K562 (cell line): ENCODE measurements around the gene ARSD. TPM values are rescaled to one million over a fixed set of nuclear protein-coding genes. Genes with fewer than 3 reads are reported as not detected.
"Not testable (repeated sequence)": the region's sequence is repeated elsewhere in the genome, so short reads cannot be mapped to it uniquely, and the experiment has no call there.

Source experiments
- ATAC-seq: fragments of 200-7000 bp; cut with Tn5 transposase; 3 replicates; pipeline ENCODE4 v1.9.1; 2020; ENCODE audit warnings: moderate library complexity
- BruUV-seq: library from RNA; stranded (reverse); fragments of 400-500 nt; replicated peaks from 2 replicates; lab custom pipeline; 2021; lab: Mats Ljungman, UMichigan
- CTCF ChIA-PET: fragments of 300-600 bp; formaldehyde crosslinking; extraction: SDS; loops from one replicate; lab custom pipeline; 2021; ENCODE audit warnings: low intra/inter-chr PET ratio; lab: Yijun Ruan, JAX
- POLR2A ChIA-PET: fragments of 300-600, 350-650 bp; sonication (Branson Sonifier 250); formaldehyde crosslinking; extraction: SDS; loops from one replicate; lab custom pipeline; 2021; ENCODE audit warnings: antibody characterized with exemption, inconsistent platforms; lab: Yijun Ruan, JAX
- DNase-seq, 4 experiments: peaks; one replicate each; pipeline versions ENCODE4 v3.0.0 to v3.0.0-alpha.2; 2011 to 2018; ENCODE audit warnings: low spot score in 3 of 4, mixed read lengths in 3 of 4; ENCODE audit errors: extremely low read depth in 1 of 4
- FAIRE-seq: peaks from 2 replicates; lab custom pipeline; 2011; peaks lifted over from hg19 to GRCh38; lab: Jason Lieb, UNC
- H2AFZ ChIP-seq: 2 replicates; pipeline ENCODE4 v1.6.0; 2011; ENCODE audit warnings: low read depth, low read length, control low read depth, inconsistent platforms
- H3K27ac ChIP-seq: fragments of 200-600 bp; 3 replicates; pipeline ENCODE4 v1.8.0; 2011; ENCODE audit warnings: low read depth, mild to moderate bottlenecking, control low read depth, inconsistent platforms, low read length, moderate library complexity, mixed read lengths; ENCODE audit errors: extremely low read depth
- H3K27me3 ChIP-seq, 2 experiments: fragments of 300-600 bp in 1 of 2; 2 replicates in 1 of 2; 3 replicates in 1 of 2; pipeline versions ENCODE4 v1.6.0 to v1.8.0; 2011; ENCODE audit warnings: inconsistent platforms in 2 of 2, low read length in 2 of 2, mild to moderate bottlenecking in 1 of 2, mixed read lengths in 1 of 2, moderate library complexity in 1 of 2; ENCODE audit not compliant: control insufficient read depth in 2 of 2, insufficient read depth in 2 of 2
- H3K36me3 ChIP-seq: fragments of 300-600 bp; 3 replicates; pipeline ENCODE4 v1.8.0; 2011; ENCODE audit warnings: mild to moderate bottlenecking, low read length, inconsistent platforms; ENCODE audit not compliant: control insufficient read depth, insufficient read depth
- H3K4me1 ChIP-seq, 2 experiments: fragments of 200-600 bp in 1 of 2; replicated peaks in 1 of 2; 2 replicates in 1 of 2; 3 replicates in 1 of 2; pipeline versions ENCODE4 v1.5.1 to v1.8.0; 2011; ENCODE audit warnings: inconsistent platforms in 2 of 2, low read length in 2 of 2, mild to moderate bottlenecking in 1 of 2, mixed read lengths in 1 of 2, moderate library complexity in 1 of 2; ENCODE audit not compliant: control insufficient read depth in 2 of 2, insufficient read depth in 2 of 2
- H3K4me2 ChIP-seq: 2 replicates; pipeline ENCODE4 v1.6.1; 2011; ENCODE audit warnings: low read length, control low read depth, inconsistent platforms, mixed read lengths; ENCODE audit not compliant: insufficient read depth
- H3K4me3 ChIP-seq: fragments of 200-600 bp; sonication (generic), shearing (Covaris generic); 2 replicates; pipeline ENCODE4 v1.5.1; 2016; ENCODE audit warnings: control low read depth, inconsistent platforms
- H3K79me2 ChIP-seq: fragments of 200-600 bp; 3 replicates; pipeline ENCODE4 v1.8.0; 2011; ENCODE audit warnings: low read length, inconsistent platforms; ENCODE audit not compliant: control insufficient read depth, insufficient read depth
- H3K9ac ChIP-seq, 2 experiments: 2 replicates each; pipeline versions ENCODE4 v1.6.0 to v1.6.1; 2011; ENCODE audit warnings: low read depth in 2 of 2, low read length in 2 of 2, control low read depth in 1 of 2, inconsistent platforms in 1 of 2, mild to moderate bottlenecking in 1 of 2, mixed read lengths in 1 of 2; ENCODE audit not compliant: insufficient read depth in 1 of 2
- H3K9me1 ChIP-seq: one replicate; pipeline ENCODE4 v1.6.0; 2011; ENCODE audit warnings: inconsistent platforms, mild to moderate bottlenecking, low read length, moderate library complexity; ENCODE audit not compliant: control insufficient read depth, insufficient read depth
- H3K9me3 ChIP-seq: replicated peaks from 2 replicates; pipeline ENCODE4 v1.5.1; 2011; ENCODE audit warnings: low read depth, low read length, inconsistent platforms; ENCODE audit not compliant: control insufficient read depth, insufficient read depth
- H4K20me1 ChIP-seq: replicated peaks from 2 replicates; pipeline ENCODE4 v1.6.1; 2011; ENCODE audit warnings: low read length, inconsistent platforms, mixed read lengths; ENCODE audit not compliant: control insufficient read depth, insufficient read depth
- BRCA1 ChIP-seq, 2 experiments: fragments of 450-650 bp in 1 of 2; sonication (generic) in 1 of 2; formaldehyde crosslinking in 1 of 2; IDR thresholded peaks; 2 replicates each; pipeline versions ENCODE4 v1.5.0 to v1.6.1; 2017 to 2020; ENCODE audit warnings: mild to moderate bottlenecking in 1 of 2, missing genetic modification reagents in 1 of 2
- CBX2 ChIP-seq: fragments of 200-600 bp; sonication (generic); IDR thresholded peaks from one replicate; pipeline ENCODE4 v1.6.1; 2012; ENCODE audit warnings: mild to moderate bottlenecking, low read length, inconsistent platforms; ENCODE audit not compliant: insufficient read depth, poor library complexity, severe bottlenecking
- FOXK1 ChIP-seq: sonication (generic); formaldehyde crosslinking; IDR thresholded peaks from 2 replicates; pipeline ENCODE4 v1.8.0; 2022; ENCODE audit warnings: missing genetic modification reagents, mild to moderate bottlenecking, borderline replicate concordance
- HNRNPUL1 ChIP-seq: fragments of 200-400 bp; formaldehyde crosslinking; IDR thresholded peaks from 2 replicates; pipeline ENCODE4 v1.6.1; 2017; ENCODE audit warnings: low read length
- NUFIP1 ChIP-seq: fragments of 450-650 bp; IDR thresholded peaks from 2 replicates; pipeline ENCODE4 v1.6.1; 2018; ENCODE audit not compliant: partially characterized antibody
- PCBP1 ChIP-seq: fragments of 200-400 bp; formaldehyde crosslinking; IDR thresholded peaks from 2 replicates; pipeline ENCODE4 v1.6.1; 2018; ENCODE audit warnings: mild to moderate bottlenecking, low read depth, low read length; ENCODE audit not compliant: poor library complexity, severe bottlenecking
- SRF ChIP-seq, 2 experiments: fragments of 250-450, 450-650 bp in 1 of 2; sonication (Bioruptor Pico) in 1 of 2; sonication (generic) in 1 of 2; formaldehyde crosslinking; IDR thresholded peaks; 2 replicates each; pipeline versions ENCODE4 v1.5.0 to v1.5.1; 2020 to 2022; ENCODE audit warnings: mild to moderate bottlenecking in 1 of 2, missing genetic modification reagents in 1 of 2
- TCF7 ChIP-seq: sonication (generic); IDR thresholded peaks from 2 replicates; pipeline ENCODE4 v1.6.1; 2016; ENCODE audit warnings: antibody characterized with exemption, borderline replicate concordance
- ZBTB17 ChIP-seq: fragments of 450-650 bp; formaldehyde crosslinking; IDR thresholded peaks from 2 replicates; pipeline ENCODE4 v1.4.0; 2020; ENCODE audit warnings: mild to moderate bottlenecking
- ZBTB7A ChIP-seq: IDR thresholded peaks from 2 replicates; pipeline ENCODE4 v1.6.1; 2011; ENCODE audit warnings: low read depth, mild to moderate bottlenecking, low read length, moderate library complexity, borderline replicate concordance; ENCODE audit not compliant: control insufficient read depth
- ZNF354B ChIP-seq: fragments of 250-450 bp; sonication (Bioruptor Pico); IDR thresholded peaks from 2 replicates; pipeline ENCODE4 v1.4.0; 2020
- ZNF561 ChIP-seq: fragments of 450-650 bp; formaldehyde crosslinking; conservative IDR thresholded peaks from 2 replicates; pipeline ENCODE4 v1.4.0; 2020; ENCODE audit warnings: mild to moderate bottlenecking, moderate library complexity
- WGBS: fragments of 100-300 bp; shearing (Covaris generic); methylation state at CpG from one replicate; pipeline ENCODE4 v1.1.6; 2016; ENCODE audit warnings: low coverage, mixed read lengths; ENCODE audit not compliant: insufficient coverage; ENCODE audit errors: missing lambda C conversion rate; 5-methylcytosine and 5-hydroxymethylcytosine counted together
- in situ Hi-C: fragments of 300-500 bp; cut with MboI; formaldehyde crosslinking; loops from 4 replicates; pipeline ENCODE4 v1.15.0; 2018; ENCODE audit warnings: inconsistent platforms, mixed read lengths
- intact Hi-C: fragments of 100-400 bp; cut with micrococcal nuclease; formaldehyde crosslinking; loops from 2 replicates; pipeline ENCODE4 v1.14.2; 2022
- polyA plus RNA-seq, 8 experiments: library from polyadenylated mRNA; depleted of rRNA in 4 of 8; stranded (reverse) in 5 of 8; unstranded in 3 of 8; fragments of >200 nt; fragmentation: Nextera tagmentation in 2 of 8; fragmentation: Illumina TruSeq in 1 of 8; extraction: Ambion mirVana in 2 of 8; extraction: Trizol in 1 of 8; gene quantifications; 2 replicates each; pipeline versions ENCODE4 v1.2.1 to v1.2.3, GENCODE V29; 2011 to 2014; ENCODE audit warnings: inconsistent platforms in 1 of 8, missing spikeins in 1 of 8
- total RNA-seq, 7 experiments: library from RNA; depleted of rRNA in 6 of 7; stranded (reverse); fragments of >200 nt in 6 of 7; fragmentation: Illumina TruSeq in 2 of 7; extraction: Trizol in 2 of 7; gene quantifications; 2 replicates each; pipeline versions ENCODE4 v1.2.1 to v1.2.3, GENCODE V29; 2011 to 2021; ENCODE audit warnings: low replicate concordance in 1 of 7
- TF ChIP-seq, protein P1 (sequence below): fragments of 450-650 bp; formaldehyde crosslinking; IDR thresholded peaks from 2 replicates; pipeline ENCODE4 v1.4.0; 2022; ENCODE audit warnings: mild to moderate bottlenecking, moderate library complexity
- TF ChIP-seq, protein P2 (sequence below): sonication (generic); formaldehyde crosslinking; IDR thresholded peaks from 2 replicates; pipeline ENCODE4 v1.8.0; 2022; ENCODE audit warnings: missing genetic modification reagents, mild to moderate bottlenecking, moderate library complexity, borderline replicate concordance

Gene ARSD
- total and polyA plus RNA-seq, 9 of the 15 experiments (the other 6 are each of a cell fraction or from before 2014, with no cell fraction given): 0.05 to 0.23 (median 0.09) TPM; not detected in 1

DNA sequence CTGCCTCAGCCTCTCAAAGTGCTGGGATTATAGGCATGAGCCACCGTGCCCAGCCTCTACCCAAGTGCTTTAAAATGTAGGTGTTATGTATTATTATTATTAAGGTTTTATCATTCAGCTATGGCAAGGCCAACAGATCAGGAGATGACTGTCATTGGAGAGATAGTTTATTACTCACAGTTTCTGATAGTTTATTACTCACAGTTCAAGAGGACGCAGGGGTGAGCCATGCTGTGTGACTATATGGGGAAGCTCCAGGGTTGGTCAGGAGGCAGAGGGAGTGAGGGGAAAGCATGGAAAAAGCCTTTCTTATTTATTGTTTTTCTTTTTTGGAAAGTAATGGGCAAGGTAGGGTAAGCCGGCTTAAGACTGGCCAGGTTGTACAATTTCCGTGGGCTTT is 25.4 kb upstream of the ARSD start:
- no peaks in the 10 kb centered on the region for H3K4me1 ChIP-seq
- no peaks in the 10 kb centered on the region for H3K9me1 ChIP-seq
- intact Hi-C loops (no loop called here), in situ Hi-C loops (no loop called here)
- TF ChIP-seq NUFIP1 (no peak), BRCA1 (IDR thresholded peaks at IDR 0.05) (no peak), BRCA1 (CRISPR knock-in tag; IDR thresholded peaks at IDR 0.05) (no peak), ZBTB7A (no peak), ZBTB17 (CRISPR knock-in tag) (no peak), CBX2 (no peak), ZNF561 (CRISPR knock-in tag) (no peak), FOXK1 (CRISPR knock-in tag) (no peak), TCF7 (no peak), PCBP1 (no peak), SRF (CRISPR knock-in tag; IDR thresholded peaks at IDR 0.05) (no peak), ZNF354B (CRISPR knock-in tag) (no peak), HNRNPUL1 (no peak)
- TF ChIP-seq, protein P1, sequence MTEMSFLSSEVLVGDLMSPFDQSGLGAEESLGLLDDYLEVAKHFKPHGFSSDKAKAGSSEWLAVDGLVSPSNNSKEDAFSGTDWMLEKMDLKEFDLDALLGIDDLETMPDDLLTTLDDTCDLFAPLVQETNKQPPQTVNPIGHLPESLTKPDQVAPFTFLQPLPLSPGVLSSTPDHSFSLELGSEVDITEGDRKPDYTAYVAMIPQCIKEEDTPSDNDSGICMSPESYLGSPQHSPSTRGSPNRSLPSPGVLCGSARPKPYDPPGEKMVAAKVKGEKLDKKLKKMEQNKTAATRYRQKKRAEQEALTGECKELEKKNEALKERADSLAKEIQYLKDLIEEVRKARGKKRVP: no peak
- TF ChIP-seq, protein P2, sequence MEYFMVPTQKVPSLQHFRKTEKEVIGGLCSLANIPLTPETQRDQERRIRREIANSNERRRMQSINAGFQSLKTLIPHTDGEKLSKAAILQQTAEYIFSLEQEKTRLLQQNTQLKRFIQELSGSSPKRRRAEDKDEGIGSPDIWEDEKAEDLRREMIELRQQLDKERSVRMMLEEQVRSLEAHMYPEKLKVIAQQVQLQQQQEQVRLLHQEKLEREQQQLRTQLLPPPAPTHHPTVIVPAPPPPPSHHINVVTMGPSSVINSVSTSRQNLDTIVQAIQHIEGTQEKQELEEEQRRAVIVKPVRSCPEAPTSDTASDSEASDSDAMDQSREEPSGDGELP (CRISPR knock-in tag): no peak
- no peaks in the 10 kb centered on the region for H4K20me1 ChIP-seq
- peaks cover 8 to 29% of the 10 kb centered on the region in 2 experiments for H3K27me3 ChIP-seq
- no peak for FAIRE-seq
- no peak overlapping the region for H3K4me2 ChIP-seq
- ChIA-PET CTCF (no interaction called here), POLR2A (interaction anchor here (1.0 kb wide), 1 partner anchor 11 kb away, joined by 3 read pairs; no protein-coding TSS in a partner anchor)
- H3K4me3 ChIP-seq: no peak overlapping the region
- 0% methylated on average over 4 of the region's 4 CpGs for WGBS
- ATAC-seq: no peak
- no TSS peak for BruUV-seq
- H3K36me3 ChIP-seq: no peaks in the 10 kb centered on the region
- H3K79me2 ChIP-seq: no peaks in the 10 kb centered on the region
- no peaks in the 10 kb centered on the region for H3K9me3 ChIP-seq
- no peak overlapping the region for H3K27ac ChIP-seq
- DNase-seq: no peak
- no peak overlapping the region for H2AFZ ChIP-seq
- H3K9ac ChIP-seq: no peak overlapping the region

DNA sequence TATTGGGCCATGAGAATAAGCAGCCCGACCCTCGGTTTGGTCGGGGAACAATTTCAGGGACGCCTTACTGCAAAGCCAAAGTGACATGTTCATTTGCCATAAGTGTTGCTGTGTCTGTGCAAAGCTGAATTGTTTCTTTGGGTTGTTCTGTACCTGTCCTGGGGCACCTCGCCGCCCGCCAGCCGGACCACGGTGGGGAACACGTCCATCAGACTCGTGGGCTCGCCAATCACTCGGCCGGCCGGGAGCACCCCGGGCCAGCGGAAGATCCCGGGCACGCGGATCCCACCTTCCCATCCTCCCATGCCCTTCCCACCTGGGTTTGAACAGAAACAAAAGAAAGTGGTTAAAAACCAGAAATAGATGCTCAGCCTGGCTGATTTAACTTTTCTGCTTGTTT is 8.8 kb upstream of the ARSD start:
- H3K4me3 ChIP-seq, POLR2A ChIA-PET, in situ Hi-C loops, DNase-seq, H3K79me2 ChIP-seq, ATAC-seq, H4K20me1 ChIP-seq, H3K9ac ChIP-seq, intact Hi-C loops, H3K9me3 ChIP-seq, H3K9me1 ChIP-seq, H3K27ac ChIP-seq, H3K4me2 ChIP-seq, H3K36me3 ChIP-seq, BruUV-seq, CTCF ChIA-PET, H2AFZ ChIP-seq, FAIRE-seq, H3K4me1 ChIP-seq: not testable (repeated sequence)
- peaks cover 5 to 13% of the 10 kb centered on the region in 2 experiments; a peak in 4 of 5 replicates for H3K27me3 ChIP-seq
- 8% methylated on average over 9 of the region's 20 CpGs for WGBS
